GM23338 (cell line): ENCODE data around the gene TMEM182. TPM values are rescaled to one million over a fixed set of nuclear protein-coding genes. Genes with fewer than 3 reads are reported as not detected.
A peak's percentile ranks its signal among the peaks of the same experiment; 100 is the strongest.

ENCODE experiments used
- ATAC-seq: fragments of 200-7000 bp; cut with Tn5 transposase; 3 replicates; pipeline ENCODE4 v1.9.1; 2020
- DNase-seq: peaks from one replicate; pipeline ENCODE4 v3.0.0-alpha.2; 2015; ENCODE audit warnings: low spot score
- H2AFZ ChIP-seq: fragments of 200-600 bp; sonication (generic); 2 replicates; pipeline ENCODE4 v1.8.0; 2016; ENCODE audit warnings: antibody characterized with exemption, mild to moderate bottlenecking, moderate library complexity
- H3F3A ChIP-seq: fragments of 200-600 bp; sonication (generic); replicated peaks from 2 replicates; pipeline ENCODE4 v1.8.0; 2017; ENCODE audit warnings: antibody characterized with exemption, mixed run types, low read depth
- H3K27ac ChIP-seq: fragments of 200-600 bp; sonication (generic); 2 replicates; pipeline ENCODE4 v1.6.1; 2016; ENCODE audit warnings: low read depth
- H3K27me3 ChIP-seq: fragments of 200-600 bp; sonication (generic); 2 replicates; pipeline ENCODE4 v1.8.0; 2016; ENCODE audit warnings: mild to moderate bottlenecking, mixed run types, moderate library complexity; ENCODE audit not compliant: insufficient read depth
- H3K36me3 ChIP-seq: fragments of 200-600 bp; sonication (generic); 2 replicates; pipeline ENCODE4 v1.8.0; 2016; ENCODE audit warnings: mild to moderate bottlenecking; ENCODE audit not compliant: insufficient read depth
- H3K4me1 ChIP-seq: fragments of 200-600 bp; sonication (generic); 2 replicates; pipeline ENCODE4 v1.8.0; 2016; ENCODE audit warnings: mild to moderate bottlenecking, moderate library complexity; ENCODE audit not compliant: insufficient read depth
- H3K4me2 ChIP-seq: fragments of 200-600 bp; sonication (generic); 2 replicates; pipeline ENCODE4 v1.7.1; 2017; ENCODE audit warnings: mixed run types
- H3K4me3 ChIP-seq: fragments of 200-600 bp; sonication (generic); 2 replicates; pipeline ENCODE4 v1.6.1; 2016; ENCODE audit warnings: mixed run types
- H3K79me2 ChIP-seq: fragments of 200-600 bp; sonication (generic); replicated peaks from 2 replicates; pipeline ENCODE4 v1.8.0; 2017; ENCODE audit warnings: mild to moderate bottlenecking; ENCODE audit not compliant: insufficient read depth
- H3K9me2 ChIP-seq: fragments of 200-600 bp; sonication (generic); 2 replicates; pipeline ENCODE4 v1.8.0; 2017; ENCODE audit not compliant: insufficient read depth
- H4K20me1 ChIP-seq: fragments of 200-600 bp; sonication (generic); replicated peaks from 2 replicates; pipeline ENCODE4 v1.8.0; 2017; ENCODE audit warnings: mild to moderate bottlenecking; ENCODE audit not compliant: insufficient read depth
- H3K27ac Mint-ChIP-seq: 2 replicates; pipeline ENCODE4 v1.8.0; 2020; ENCODE audit warnings: inconsistent platforms, mild to moderate bottlenecking, moderate library complexity, mixed read lengths
- H3K27me3 Mint-ChIP-seq: 3 replicates; pipeline ENCODE4 v1.8.0; 2022; ENCODE audit warnings: low read depth, mild to moderate bottlenecking, moderate library complexity, mixed read lengths, inconsistent platforms; ENCODE audit not compliant: insufficient read depth, poor library complexity
- H3K36me3 Mint-ChIP-seq: 3 replicates; pipeline ENCODE4 v1.8.0; 2021; ENCODE audit warnings: low read depth, mild to moderate bottlenecking, inconsistent platforms, moderate library complexity, mixed read lengths
- H3K4me1 Mint-ChIP-seq: 3 replicates; pipeline ENCODE4 v1.8.0; 2020; ENCODE audit warnings: mild to moderate bottlenecking, inconsistent platforms, mixed read lengths
- H3K4me3 Mint-ChIP-seq: 3 replicates; pipeline ENCODE4 v1.8.0; 2021; ENCODE audit warnings: moderate library complexity, mild to moderate bottlenecking, inconsistent platforms, mixed read lengths
- H3K9me3 Mint-ChIP-seq: 3 replicates; pipeline ENCODE4 v1.8.0; 2020; ENCODE audit warnings: moderate library complexity, mild to moderate bottlenecking, inconsistent platforms, mixed read lengths
- CREB1 ChIP-seq: fragments of 250-450 bp; sonication (Bioruptor Pico); IDR thresholded peaks from 2 replicates; pipeline ENCODE4 v1.5.0; 2020; ENCODE audit warnings: low read depth, mild to moderate bottlenecking, moderate library complexity
- EZH2 ChIP-seq: fragments of 200-600 bp; sonication (generic); IDR thresholded peaks from one replicate; pipeline ENCODE4 v1.8.0; 2017; ENCODE audit warnings: antibody characterized with exemption, mild to moderate bottlenecking, low read depth; ENCODE audit not compliant: unreplicated experiment
- EZH2phosphoT487 ChIP-seq: fragments of 200-600 bp; sonication (generic); IDR thresholded peaks from one replicate; pipeline ENCODE4 v1.8.1; 2018; ENCODE audit warnings: antibody characterized with exemption; ENCODE audit not compliant: unreplicated experiment
- NANOG ChIP-seq: IDR thresholded peaks from 2 replicates; pipeline ENCODE4 v1.6.1; 2016; ENCODE audit warnings: antibody characterized with exemption, borderline replicate concordance
- POLR2AphosphoS5 ChIP-seq: IDR thresholded peaks from 2 replicates; pipeline ENCODE4 v1.6.1; 2016; ENCODE audit warnings: antibody characterized with exemption, low read depth
- STAT1 ChIP-seq: IDR thresholded peaks from one replicate; pipeline ENCODE4 v1.6.1; 2016; ENCODE audit warnings: antibody characterized with exemption; ENCODE audit not compliant: unreplicated experiment
- ZNF114 ChIP-seq: fragments of 250-450 bp; sonication (Bioruptor Pico); IDR thresholded peaks from 2 replicates; pipeline ENCODE4 v1.5.0; 2020; ENCODE audit warnings: mild to moderate bottlenecking, moderate library complexity
- ZNF331 ChIP-seq: fragments of 250-450 bp; sonication (Bioruptor Pico); IDR thresholded peaks from 2 replicates; pipeline ENCODE4 v1.5.0; 2020; ENCODE audit warnings: low read depth, mild to moderate bottlenecking, moderate library complexity
- ZNF462 ChIP-seq: fragments of 250-450 bp; sonication (Bioruptor Pico); IDR thresholded peaks from 2 replicates; pipeline ENCODE4 v1.5.0; 2020; ENCODE audit warnings: mild to moderate bottlenecking, moderate library complexity
- polyA plus RNA-seq: library from polyadenylated mRNA; unstranded; fragments of >200 nt; fragmentation: Nextera tagmentation; extraction: Ambion mirVana; gene quantifications from 2 replicates; pipeline ENCODE4 v1.2.1, GENCODE V29; 2016
- total RNA-seq: library from RNA; depleted of rRNA; stranded (reverse); fragments of >200 nt; shearing (Covaris generic); gene quantifications from 2 replicates; pipeline ENCODE4 v1.2.3, GENCODE V29; 2014
- TF ChIP-seq, protein P1 (sequence below), 2 experiments: fragments of 200-600 bp in 1 of 2; sonication (generic) in 1 of 2; conservative IDR thresholded peaks; 2 replicates each; pipeline versions ENCODE4 v1.5.1 to v1.6.1; 2016 to 2017; ENCODE audit warnings: antibody characterized with exemption in 2 of 2, low read depth in 2 of 2, mild to moderate bottlenecking in 2 of 2, moderate library complexity in 1 of 2

Gene TMEM182
- total and polyA plus RNA-seq, 2 experiments from 2014 or later: 5.2 to 7.2 TPM

- Mint-ChIP-seq H3K9me3 (no peaks in the 10 kb centered on the region; the same call in 2 of the 3 replicates), H3K4me3 (no peak overlapping the region), H3K36me3 (peaks cover 4% of the 10 kb centered on the region), H3K27ac (peak overlapping the region; percentile 13; the same call in 1 of the 2 replicates), H3K27me3 (peaks cover 12% of the 10 kb centered on the region), H3K4me1 (peaks cover 39% of the 10 kb centered on the region)
- H3K9me2 ChIP-seq: no peaks in the 10 kb centered on the region; the same call in 1 of the 2 replicates
- no peaks in the 10 kb centered on the region for H3K27me3 ChIP-seq
- ATAC-seq: no peak
- no peaks in the 10 kb centered on the region for H3F3A ChIP-seq
- TF ChIP-seq POLR2AphosphoS5: no peak
- no peak for TF ChIP-seq EZH2phosphoT487
- TF ChIP-seq NANOG: no peak
- TF ChIP-seq, protein P1, sequence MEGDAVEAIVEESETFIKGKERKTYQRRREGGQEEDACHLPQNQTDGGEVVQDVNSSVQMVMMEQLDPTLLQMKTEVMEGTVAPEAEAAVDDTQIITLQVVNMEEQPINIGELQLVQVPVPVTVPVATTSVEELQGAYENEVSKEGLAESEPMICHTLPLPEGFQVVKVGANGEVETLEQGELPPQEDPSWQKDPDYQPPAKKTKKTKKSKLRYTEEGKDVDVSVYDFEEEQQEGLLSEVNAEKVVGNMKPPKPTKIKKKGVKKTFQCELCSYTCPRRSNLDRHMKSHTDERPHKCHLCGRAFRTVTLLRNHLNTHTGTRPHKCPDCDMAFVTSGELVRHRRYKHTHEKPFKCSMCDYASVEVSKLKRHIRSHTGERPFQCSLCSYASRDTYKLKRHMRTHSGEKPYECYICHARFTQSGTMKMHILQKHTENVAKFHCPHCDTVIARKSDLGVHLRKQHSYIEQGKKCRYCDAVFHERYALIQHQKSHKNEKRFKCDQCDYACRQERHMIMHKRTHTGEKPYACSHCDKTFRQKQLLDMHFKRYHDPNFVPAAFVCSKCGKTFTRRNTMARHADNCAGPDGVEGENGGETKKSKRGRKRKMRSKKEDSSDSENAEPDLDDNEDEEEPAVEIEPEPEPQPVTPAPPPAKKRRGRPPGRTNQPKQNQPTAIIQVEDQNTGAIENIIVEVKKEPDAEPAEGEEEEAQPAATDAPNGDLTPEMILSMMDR (conservative IDR thresholded peaks at IDR 0.05; ENCODE audit: low read depth in 2 of 2): no peak
- TF ChIP-seq STAT1: no peak
- no peak for TF ChIP-seq ZNF114 (CRISPR knock-in tag)
- no peak overlapping the region for H3K27ac ChIP-seq
- H3K4me3 ChIP-seq: no peak overlapping the region
- no peak for DNase-seq
- H3K79me2 ChIP-seq: no peaks in the 10 kb centered on the region
- no peaks in the 10 kb centered on the region for H4K20me1 ChIP-seq
- H3K4me1 ChIP-seq: peaks cover 16% of the 10 kb centered on the region; the same call in 1 of the 2 replicates
- no peak overlapping the region for H3K4me2 ChIP-seq
- no peak overlapping the region for H2AFZ ChIP-seq
- H3K36me3 ChIP-seq: no peaks in the 10 kb centered on the region
Observed at GRCh38 chr2:102784940-102785339, 23.1 kb downstream of the TMEM182 start.

- Mint-ChIP-seq H3K27me3 (peaks cover 12% of the 10 kb centered on the region), H3K27ac (no peak overlapping the region), H3K9me3 (no peaks in the 10 kb centered on the region), H3K4me1 (peaks cover 37% of the 10 kb centered on the region), H3K36me3 (peaks cover 4% of the 10 kb centered on the region), H3K4me3 (no peak overlapping the region)
- H2AFZ ChIP-seq: no peak overlapping the region
- ATAC-seq: no peak
- DNase-seq: no peak
- H3K36me3 ChIP-seq: no peaks in the 10 kb centered on the region
- no peak overlapping the region for H3K4me2 ChIP-seq
- H4K20me1 ChIP-seq: no peaks in the 10 kb centered on the region
- no peaks in the 10 kb centered on the region for H3K79me2 ChIP-seq
- H3K27me3 ChIP-seq: no peaks in the 10 kb centered on the region
- no peak overlapping the region for H3K27ac ChIP-seq
- H3K4me1 ChIP-seq: peaks cover 6% of the 10 kb centered on the region; the same call in 1 of the 2 replicates
- H3K4me3 ChIP-seq: no peak overlapping the region
- H3K9me2 ChIP-seq: no peaks in the 10 kb centered on the region; the same call in 1 of the 2 replicates
- no peaks in the 10 kb centered on the region for H3F3A ChIP-seq
- TF ChIP-seq CREB1 (CRISPR knock-in tag) (no peak), EZH2 (no peak), ZNF462 (CRISPR knock-in tag) (no peak), EZH2phosphoT487 (no peak), ZNF114 (CRISPR knock-in tag) (no peak), STAT1 (no peak), POLR2AphosphoS5 (no peak), ZNF331 (no peak)
- TF ChIP-seq, protein P1 (conservative IDR thresholded peaks at IDR 0.05; ENCODE audit: low read depth in 2 of 2): no peak
Observed at GRCh38 chr2:102788216-102788884, 26.5 kb downstream of the TMEM182 start.
